Fibroblast of lung (primary cell): Measurements from ENCODE around the gene BBIP1. TPM values are rescaled to one million over a fixed set of nuclear protein-coding genes. Genes with fewer than 3 reads are reported as not detected.

ENCODE experiments used
- DNase-seq, 2 donors: peaks; one replicate each; pipeline versions ENCODE4 v3.0.0 to v3.0.0-alpha.2; 2010; ENCODE audit warnings: low read depth in 2 of 2
- H2AFZ ChIP-seq: 2 replicates; pipeline ENCODE4 v1.5.1; 2012; ENCODE audit warnings: low read length, control low read depth, inconsistent platforms
- H3K27ac ChIP-seq: 2 replicates; pipeline ENCODE4 v1.5.1; 2011; ENCODE audit warnings: low read length, control low read depth; ENCODE audit not compliant: insufficient read depth
- H3K27me3 ChIP-seq: 2 replicates; pipeline ENCODE4 v1.5.1; 2011; ENCODE audit warnings: mild to moderate bottlenecking, low read length; ENCODE audit not compliant: control insufficient read depth, insufficient read depth
- H3K36me3 ChIP-seq: 2 replicates; pipeline ENCODE4 v1.5.1; 2011; ENCODE audit warnings: low read length; ENCODE audit not compliant: control insufficient read depth, insufficient read depth
- H3K4me1 ChIP-seq: 2 replicates; pipeline ENCODE4 v1.5.1; 2011; ENCODE audit warnings: low read length; ENCODE audit not compliant: control insufficient read depth, insufficient read depth; ENCODE audit errors: extremely low read depth
- H3K4me2 ChIP-seq: 2 replicates; pipeline ENCODE4 v1.5.1; 2011; ENCODE audit warnings: low read length, control low read depth; ENCODE audit not compliant: insufficient read depth; ENCODE audit errors: extremely low read depth
- H3K4me3 ChIP-seq, 4 experiments: fragments of 200-600 bp in 1 of 4; sonication (generic) in 1 of 4; replicated peaks in 1 of 4; 2 replicates each; pipeline ENCODE4 v1.5.1; 2011 to 2016; ENCODE audit warnings: low read length in 4 of 4, low read depth in 3 of 4, mild to moderate bottlenecking in 3 of 4, control low read depth in 2 of 4, inconsistent platforms in 1 of 4, mixed read lengths in 1 of 4; ENCODE audit not compliant: insufficient read depth in 1 of 4; ENCODE audit errors: control extremely low read depth in 1 of 4
- H3K79me2 ChIP-seq: 2 replicates; pipeline ENCODE4 v1.5.1; 2012; ENCODE audit warnings: mild to moderate bottlenecking, low read length, inconsistent platforms; ENCODE audit not compliant: control insufficient read depth, insufficient read depth
- H3K9ac ChIP-seq: 2 replicates; pipeline ENCODE4 v1.5.1; 2011; ENCODE audit warnings: mild to moderate bottlenecking, low read length, control low read depth; ENCODE audit not compliant: insufficient read depth
- H3K9me3 ChIP-seq: 2 replicates; pipeline ENCODE4 v1.5.1; 2012; ENCODE audit warnings: low read depth, low read length; ENCODE audit not compliant: control insufficient read depth, insufficient read depth
- H4K20me1 ChIP-seq: 2 replicates; pipeline ENCODE4 v1.5.1; 2011; ENCODE audit warnings: low read length; ENCODE audit not compliant: control insufficient read depth, insufficient read depth; ENCODE audit errors: extremely low read depth
- CTCF ChIP-seq, 2 donors: IDR thresholded peaks in 1 of 2; conservative IDR thresholded peaks in 1 of 2; 1 replicate in 1 of 2; 2 replicates in 1 of 2; pipeline ENCODE4 v1.5.1; 2011 to 2012; ENCODE audit warnings: low read length in 2 of 2, control low read depth in 1 of 2, inconsistent platforms in 1 of 2, low read depth in 1 of 2, mild to moderate bottlenecking in 1 of 2
- EZH2 ChIP-seq: IDR thresholded peaks from 2 replicates; pipeline ENCODE4 v1.5.1; 2012; ENCODE audit warnings: low read length, control low read depth, mild to moderate bottlenecking; ENCODE audit errors: missing control alignments
- polyA minus RNA-seq: library from RNA; depleted of rRNA, polyadenylated mRNA; stranded (reverse); fragments of >200 nt; gene quantifications from 2 replicates; pipeline ENCODE4 v1.2.3, GENCODE V29; 2011; ENCODE audit warnings: low replicate concordance
- polyA plus RNA-seq, 2 donors: library from polyadenylated mRNA; depleted of rRNA in 1 of 2; stranded (reverse) in 1 of 2; unstranded in 1 of 2; fragments of >200 nt; gene quantifications; 2 replicates each; pipeline ENCODE4 v1.2.1, GENCODE V29; 2011 to 2012; ENCODE audit warnings: missing spikeins in 1 of 2
- total RNA-seq: library from RNA; depleted of rRNA; stranded (reverse); fragments of >200 nt; gene quantifications from 2 replicates; pipeline ENCODE4 v1.2.1, GENCODE V29; 2014

BBIP1 gene, protein sequence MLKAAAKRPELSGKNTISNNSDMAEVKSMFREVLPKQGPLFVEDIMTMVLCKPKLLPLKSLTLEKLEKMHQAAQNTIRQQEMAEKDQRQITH
- total RNA-seq (21.6 and 31.7 TPM in 2 replicates), polyA plus RNA-seq (27.6 and 30.1 TPM in 2 replicates), polyA minus RNA-seq (0.47 and 4.3 TPM in 2 replicates)
- 27.9 and 40.0 TPM in 2 replicates for polyA plus RNA-seq (2012)

- Histone ChIP-seq H3K9me3 (no peaks in the 10 kb centered on the region), H3K79me2 (peaks cover 38% of the 10 kb centered on the region)
- peak; percentile 100 for DNase-seq
Measured at GRCh38 chr10:110918643-110919348, at the start of gene BBIP1. BBIP1 (minus strand) TSS chr10:110919180; CDS start chr10:110918157, 1,023 bp downstream.

GRCh38 chr10:110967645-110968044, 48.7 kb upstream of the BBIP1 start:
- H3K9ac ChIP-seq: no peak overlapping the region
- H4K20me1 ChIP-seq: no peaks in the 10 kb centered on the region
- H3K4me3 ChIP-seq: no peak overlapping the region
- no peak for DNase-seq
- TF ChIP-seq EZH2 (no peak), CTCF (conservative IDR thresholded peaks at IDR 0.05 in 1 of 2, IDR thresholded peaks at IDR 0.05 in 1 of 2; ENCODE audit: low read depth in 1 of 2, low read length in 2 of 2) (no peak)
- no peaks in the 10 kb centered on the region for H3K36me3 ChIP-seq
- peaks cover 2% of the 10 kb centered on the region for H3K4me1 ChIP-seq
- H3K27ac ChIP-seq: no peak overlapping the region
- no peak overlapping the region for H2AFZ ChIP-seq
- H3K27me3 ChIP-seq: no peaks in the 10 kb centered on the region
- H3K9me3 ChIP-seq: no peaks in the 10 kb centered on the region
- no peak overlapping the region for H3K4me2 ChIP-seq
- peaks cover 50% of the 10 kb centered on the region for H3K79me2 ChIP-seq

More at GRCh38 chr10:110918643-110919348, at the start of gene BBIP1:
- Histone ChIP-seq H3K36me3 (no peaks in the 10 kb centered on the region), H3K27ac (peak within 1 kb of the TSS; percentile 98), H3K9ac (peak within 1 kb of the TSS; percentile 86), H3K4me1 (peaks cover 2% of the 10 kb centered on the region), H3K4me3 (peak within 1 kb of the TSS; percentile 73 to 93 (median 84)), H2AFZ (peak within 1 kb of the TSS; percentile 56), H4K20me1 (no peaks in the 10 kb centered on the region), H3K4me2 (peak within 1 kb of the TSS; percentile 96), H3K27me3 (no peaks in the 10 kb centered on the region)
- no peak for TF ChIP-seq CTCF (conservative IDR thresholded peaks at IDR 0.05 in 1 of 2, IDR thresholded peaks at IDR 0.05 in 1 of 2; ENCODE audit: low read depth in 1 of 2, low read length in 2 of 2)
- no peak for TF ChIP-seq EZH2

DNA sequence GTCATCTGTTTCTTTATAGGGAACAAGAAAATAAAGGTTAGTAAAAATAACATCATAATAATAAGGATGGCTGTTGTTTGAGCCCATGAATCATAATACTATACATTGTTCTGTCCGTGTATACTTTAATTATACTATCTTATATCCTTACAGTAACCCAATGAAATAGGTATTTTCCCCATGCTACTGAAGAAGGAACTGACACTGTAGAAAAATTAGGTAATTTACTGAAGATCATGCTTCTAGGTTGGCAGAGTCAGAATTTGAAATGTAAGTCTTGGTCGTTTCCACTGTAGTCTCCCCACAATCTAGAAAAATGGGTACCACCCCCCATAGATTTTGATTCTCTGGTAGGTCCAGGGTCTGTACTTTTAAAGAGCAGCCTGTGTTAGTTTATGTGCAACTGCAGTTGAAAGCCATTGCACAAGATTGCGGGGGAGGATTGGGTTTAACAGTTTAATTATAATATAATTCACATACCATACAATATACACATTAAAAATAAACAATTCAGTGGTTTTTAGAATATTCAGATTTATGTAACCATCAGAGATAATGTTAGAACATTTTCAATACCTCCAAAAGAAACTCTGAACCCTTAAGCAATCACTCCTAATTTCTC, 48.1 kb upstream of the BBIP1 start:
- H3K9ac ChIP-seq: no peak overlapping the region
- H3K4me1 ChIP-seq: peaks cover 2% of the 10 kb centered on the region
- TF ChIP-seq CTCF (conservative IDR thresholded peaks at IDR 0.05 in 1 of 2, IDR thresholded peaks at IDR 0.05 in 1 of 2; ENCODE audit: low read depth in 1 of 2, low read length in 2 of 2) (no peak), EZH2 (no peak)

More for the DNA sequence above, 48.1 kb upstream of the BBIP1 start:
- no peak overlapping the region for H3K27ac ChIP-seq
- peaks cover 50% of the 10 kb centered on the region for H3K79me2 ChIP-seq
- H3K9me3 ChIP-seq: no peaks in the 10 kb centered on the region
- no peak for DNase-seq
- H3K4me3 ChIP-seq: no peak overlapping the region
- no peaks in the 10 kb centered on the region for H4K20me1 ChIP-seq
- H3K4me2 ChIP-seq: no peak overlapping the region
- no peaks in the 10 kb centered on the region for H3K36me3 ChIP-seq
- no peaks in the 10 kb centered on the region for H3K27me3 ChIP-seq
- no peak overlapping the region for H2AFZ ChIP-seq
